Skin of body (tissue), 2 donors: ENCODE measurements around the gene PROSER3. TPM values are rescaled to one million over a fixed set of nuclear protein-coding genes. Genes with fewer than 3 reads are reported as not detected.
"Not testable (repeated sequence)": the region's sequence is repeated elsewhere in the genome, so short reads cannot be mapped to it uniquely, and the experiment has no call there.

Source experiments
- DNase-seq: peaks from one replicate; lab custom pipeline; 2025; lab: John Stamatoyannopoulos, UW
- total RNA-seq: library from RNA; depleted of rRNA; stranded (reverse); fragments of >200 nt; gene quantifications from one replicate; pipeline ENCODE4 v1.2.3, GENCODE V29; 2014

Gene PROSER3
- total RNA-seq, 1 donor from 2014 or later: 4.5 TPM

DNA sequence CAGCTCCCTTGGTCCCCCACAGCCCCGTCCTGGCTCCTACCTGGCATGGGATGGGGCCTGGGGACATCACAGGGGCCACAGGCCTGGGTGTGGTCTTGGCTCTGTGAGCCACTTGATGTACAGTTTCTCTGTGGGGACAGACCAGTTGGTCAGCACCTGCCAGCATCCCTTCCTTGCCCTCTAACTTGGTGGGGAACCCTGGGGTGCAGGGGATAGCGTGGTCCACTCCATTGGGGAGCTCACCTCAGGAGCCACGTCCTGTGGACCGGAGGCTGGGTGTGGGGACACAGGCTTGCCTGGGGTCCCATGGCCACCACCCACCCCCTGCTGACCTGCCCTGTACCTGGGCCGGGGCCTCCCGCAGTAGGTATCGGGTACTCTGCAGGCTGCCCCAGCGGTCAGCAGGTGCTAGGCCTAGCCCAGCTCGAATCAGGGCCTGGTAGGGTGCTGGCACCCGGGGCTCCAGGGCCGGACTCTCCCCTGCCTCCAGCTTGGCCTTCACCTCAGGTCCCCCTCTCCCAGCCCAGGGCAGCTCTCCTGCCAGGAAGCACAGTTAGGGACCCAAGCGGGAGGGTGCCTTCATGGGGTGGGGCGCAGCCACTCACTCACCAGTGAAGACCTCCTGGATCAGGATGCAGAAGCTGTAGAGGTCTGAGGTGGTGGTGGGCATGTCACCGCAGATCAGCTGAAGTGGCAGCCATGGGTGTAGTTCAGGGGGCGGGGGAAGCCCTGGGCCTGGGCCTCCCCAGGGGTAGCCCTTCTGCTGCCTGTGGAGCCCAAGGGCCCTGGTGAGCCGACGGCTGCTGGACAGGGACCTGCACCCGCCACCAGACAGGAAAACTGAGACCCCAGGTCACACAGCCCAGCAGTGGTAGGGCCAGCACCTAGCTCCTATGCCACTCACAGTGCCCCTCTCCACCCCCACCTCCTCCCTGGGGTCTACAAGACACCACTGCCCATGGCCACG is 32.3 kb downstream of the PROSER3 start:
- DNase-seq: no peak

DNA sequence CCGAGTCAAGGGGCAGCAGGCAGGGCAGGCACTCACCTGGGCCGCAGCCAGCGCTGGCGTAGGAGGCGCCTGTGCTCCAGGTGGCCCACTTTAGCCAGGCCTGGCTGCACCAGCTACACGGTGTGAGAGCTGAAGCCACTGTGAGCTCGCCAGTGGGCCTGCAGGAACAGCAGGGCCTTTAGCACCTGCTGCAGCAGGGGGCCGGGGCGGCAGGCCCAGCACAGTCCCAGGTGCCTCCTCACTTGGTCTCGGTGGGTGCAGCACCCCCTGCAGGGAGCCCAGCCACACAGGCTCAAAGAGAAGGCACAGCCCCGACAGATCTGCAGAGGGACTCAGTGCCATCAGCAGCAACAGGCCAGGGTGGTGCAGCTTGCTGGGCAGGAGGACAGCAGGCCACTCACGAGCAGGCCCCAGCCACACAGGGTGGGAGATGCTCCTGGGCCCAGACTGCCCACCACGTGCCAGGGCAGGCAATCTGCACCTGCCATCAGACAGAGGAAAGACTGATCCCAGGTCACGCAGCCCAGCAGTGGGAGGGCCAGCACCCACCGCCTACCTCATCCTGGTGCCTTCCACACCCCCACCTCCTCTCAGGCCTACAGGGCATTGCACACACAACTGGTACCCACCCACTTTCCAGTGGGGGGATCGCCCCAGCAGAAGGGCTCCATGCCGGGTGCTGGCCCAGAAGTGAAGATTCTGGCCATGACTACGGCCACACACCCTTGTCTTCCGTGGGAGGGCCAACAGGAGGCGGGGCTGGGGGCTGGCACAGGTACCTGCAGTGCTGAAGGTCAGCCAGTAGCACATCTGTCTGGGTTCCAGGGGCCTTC is 33.2 kb downstream of the PROSER3 start:
- DNase-seq: no peak

GRCh38 chr19:35791814-35792279 is 33.9 kb downstream of the PROSER3 start:
- DNase-seq: no peak

DNA sequence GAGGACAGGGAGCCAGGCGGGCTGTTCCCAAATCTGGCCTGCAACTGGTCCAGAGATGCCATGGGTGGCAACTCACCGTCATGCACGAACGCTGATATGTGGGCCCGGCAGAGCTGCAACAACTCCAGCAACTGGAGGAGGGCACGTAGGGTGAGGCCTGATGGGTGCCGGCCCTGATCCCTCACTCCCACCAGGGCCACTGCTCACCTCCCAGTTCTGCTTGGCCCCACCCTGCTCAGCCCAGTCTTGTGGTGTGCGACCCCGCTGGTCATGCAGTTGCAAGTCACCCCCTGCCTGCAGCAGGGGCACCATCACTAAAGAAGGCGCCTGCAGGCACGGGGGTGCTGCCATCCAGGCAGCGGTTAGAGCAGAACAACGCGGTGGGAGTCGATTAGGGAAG is 34.3 kb downstream of the PROSER3 start:
- DNase-seq: no peak

GRCh38 chr19:35792888-35793287 is 34.9 kb downstream of the PROSER3 start:
- no peak for DNase-seq

DNA sequence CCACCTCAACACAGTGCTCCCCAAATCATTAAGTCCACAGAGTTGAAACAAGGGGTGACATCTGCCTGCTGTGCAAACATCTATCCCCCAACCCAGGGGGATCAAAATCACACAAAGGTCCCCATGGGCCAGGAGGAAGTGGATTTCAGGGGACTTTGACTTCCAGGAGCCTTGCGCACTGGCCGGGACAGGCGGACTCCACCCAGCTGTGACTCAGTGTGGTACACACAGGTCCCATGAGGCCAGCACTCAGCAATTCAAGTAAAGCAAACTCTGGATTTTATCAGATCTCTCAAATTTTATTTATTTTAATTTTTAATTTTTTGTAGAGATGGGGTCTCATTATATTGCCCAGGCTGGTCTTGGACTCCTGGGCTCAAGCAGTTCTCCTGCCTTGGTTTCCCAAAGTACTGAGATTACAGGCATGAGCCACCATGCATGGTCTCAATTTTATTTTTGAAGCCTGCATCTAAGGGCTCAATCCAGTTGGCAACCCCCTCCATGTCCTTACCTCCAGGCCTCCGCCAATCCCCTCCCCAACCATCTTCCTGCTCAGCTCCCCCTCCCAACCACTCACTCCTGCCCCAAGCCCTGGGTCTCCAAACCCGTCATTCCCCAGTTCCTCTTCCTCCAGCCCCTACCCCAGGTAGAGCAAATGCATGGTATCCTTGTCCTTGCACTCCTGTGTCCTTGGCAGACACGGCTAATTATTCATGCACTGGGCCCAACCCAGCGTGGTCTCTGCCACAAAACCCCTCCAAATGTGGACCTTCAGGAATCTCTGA is 35.6 kb downstream of the PROSER3 start:
- no peak for DNase-seq

- not testable (repeated sequence) for DNase-seq
Observed at GRCh38 chr19:35795564-35795963, 37.6 kb downstream of the PROSER3 start.

DNA sequence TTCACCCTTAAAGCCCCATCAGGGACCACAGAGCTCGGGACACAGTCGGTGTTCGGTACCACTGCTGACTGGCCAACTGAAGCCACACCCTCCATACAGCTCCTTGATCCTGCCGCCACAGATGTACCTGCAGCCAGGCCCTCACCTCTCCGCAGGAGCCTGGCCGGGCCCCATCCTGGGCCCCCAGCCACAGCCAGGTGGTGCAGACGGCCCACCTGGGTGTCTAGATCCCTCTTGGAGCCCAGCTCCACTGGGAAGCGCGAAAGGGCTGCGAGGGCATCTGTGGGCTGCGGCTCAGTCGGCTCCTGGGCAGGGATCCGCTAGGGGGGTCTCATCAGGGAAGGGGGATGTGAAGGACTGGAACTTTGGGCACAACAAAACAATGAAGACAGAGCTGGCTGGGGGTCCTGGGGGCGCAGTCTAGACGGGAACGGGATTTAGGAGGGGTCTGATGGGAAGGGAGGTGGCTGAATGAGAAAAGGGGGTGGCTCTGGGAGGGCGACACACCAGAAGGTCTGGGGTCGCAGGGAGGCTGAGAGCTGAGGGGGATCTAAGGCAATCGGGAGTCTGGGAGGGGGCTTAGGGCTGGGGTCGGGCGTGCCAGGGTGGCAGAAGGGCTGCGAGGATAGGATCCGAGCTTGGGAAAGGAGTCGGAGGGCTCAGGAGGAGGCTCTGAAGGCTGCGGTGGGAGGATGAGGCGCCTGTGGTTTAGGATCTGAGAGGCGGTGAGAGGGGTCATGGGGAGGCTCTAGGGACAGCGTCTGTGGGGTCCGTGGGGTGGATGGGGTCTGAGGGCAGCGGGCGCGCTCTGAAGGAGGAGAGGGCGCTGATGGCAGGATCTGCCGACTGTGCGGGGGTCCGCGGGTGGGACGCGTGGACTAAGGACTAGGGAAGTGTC is 38.9 kb downstream of the PROSER3 start:
- no peak for DNase-seq

DNA sequence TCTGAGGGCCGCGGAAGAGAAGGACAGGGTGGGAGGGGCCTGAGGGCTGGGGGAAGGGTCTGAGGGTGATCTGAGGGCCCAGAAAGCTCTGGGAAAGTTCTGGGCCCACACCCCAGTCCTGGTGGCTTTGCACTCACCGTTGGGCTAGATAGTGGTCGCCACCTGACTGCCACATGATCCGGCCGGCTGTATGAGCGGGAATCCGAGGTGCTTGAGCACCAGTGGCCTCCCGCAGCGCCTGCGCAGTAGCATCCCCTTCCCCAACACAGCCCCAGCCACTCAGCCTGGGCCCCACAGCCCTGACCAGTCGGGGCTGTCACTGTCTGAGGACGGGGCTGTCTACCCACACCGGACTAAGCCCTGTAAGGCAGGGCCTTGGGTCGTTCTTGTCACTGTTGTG is 39.7 kb downstream of the PROSER3 start:
- DNase-seq: no peak

GRCh38 chr19:35801828-35802227 is 43.9 kb downstream of the PROSER3 start:
- DNase-seq: no peak

GRCh38 chr19:35805526-35806102 is 47.6 kb downstream of the PROSER3 start:
- no peak for DNase-seq

DNA sequence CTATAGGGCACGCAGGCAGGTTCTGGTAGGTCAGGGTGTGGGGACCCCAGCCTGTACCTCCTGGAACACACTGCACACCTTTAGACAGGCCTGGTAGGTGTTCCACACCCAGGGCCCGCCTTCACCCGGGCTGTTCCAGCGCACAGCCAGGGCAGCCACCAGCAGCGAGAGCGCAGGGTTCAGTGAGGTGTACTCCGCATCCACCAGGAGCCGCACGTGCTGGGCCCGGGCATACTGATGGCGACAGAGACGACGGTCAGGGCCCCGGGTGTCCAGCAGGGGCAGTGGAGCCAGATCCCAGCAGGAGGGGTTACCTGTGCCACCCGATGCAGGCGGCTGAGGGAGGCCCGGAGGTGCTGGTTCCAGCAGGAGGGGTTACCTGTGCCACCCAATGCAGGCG is 48.6 kb downstream of the PROSER3 start:
- DNase-seq: no peak

GRCh38 chr19:35807633-35808032 is 49.7 kb downstream of the PROSER3 start:
- no peak for DNase-seq

- DNase-seq: no peak
Observed at GRCh38 chr19:35811317-35812219, 53.6 kb downstream of the PROSER3 start.

DNA sequence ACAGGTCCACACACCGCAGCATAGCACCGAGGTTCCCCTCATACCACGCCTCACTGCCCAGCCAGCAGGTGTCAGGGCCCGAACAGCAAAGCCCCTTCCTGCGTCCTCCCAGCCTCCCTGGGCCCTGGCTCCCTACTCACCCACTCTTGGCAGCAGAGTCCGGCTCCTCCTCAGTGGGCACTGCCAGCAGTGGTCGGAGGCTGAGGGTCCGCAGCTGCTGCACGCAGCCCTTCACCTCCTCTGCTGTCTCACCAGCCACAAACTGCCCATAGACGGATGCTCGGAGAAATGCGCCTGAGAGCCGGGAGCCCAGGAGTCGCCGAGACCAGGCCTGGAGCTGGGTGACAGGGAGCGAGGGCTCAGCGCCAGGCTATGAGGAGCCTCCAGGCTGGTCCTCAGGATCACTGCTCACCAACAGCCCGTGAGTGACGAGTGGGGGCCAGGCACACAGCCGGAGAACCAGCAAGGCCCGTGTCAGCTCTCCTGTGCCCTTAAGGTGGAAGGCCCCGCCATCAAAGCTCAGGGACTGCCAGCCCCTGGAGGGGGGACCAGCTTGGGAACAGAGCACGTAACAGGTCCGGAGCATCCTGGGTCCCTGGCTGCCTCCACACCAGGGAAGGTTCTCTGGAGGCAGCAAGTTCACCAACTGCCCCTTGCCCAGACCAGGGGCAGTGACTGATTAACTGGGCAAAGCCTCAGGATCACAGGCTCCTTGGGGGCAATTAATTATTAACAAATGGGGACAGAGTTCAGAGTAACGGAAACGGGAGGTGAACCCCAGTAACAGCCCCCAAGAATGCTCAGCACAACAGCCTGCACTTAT is 54.5 kb downstream of the PROSER3 start, which contains the start of gene PRODH2:
Gene PRODH2 (minus strand): TSS at position 626 of the 823 bp plus-strand sequence. CDS start 40 bp downstream, at position 586.
- DNase-seq: no peak

DNA sequence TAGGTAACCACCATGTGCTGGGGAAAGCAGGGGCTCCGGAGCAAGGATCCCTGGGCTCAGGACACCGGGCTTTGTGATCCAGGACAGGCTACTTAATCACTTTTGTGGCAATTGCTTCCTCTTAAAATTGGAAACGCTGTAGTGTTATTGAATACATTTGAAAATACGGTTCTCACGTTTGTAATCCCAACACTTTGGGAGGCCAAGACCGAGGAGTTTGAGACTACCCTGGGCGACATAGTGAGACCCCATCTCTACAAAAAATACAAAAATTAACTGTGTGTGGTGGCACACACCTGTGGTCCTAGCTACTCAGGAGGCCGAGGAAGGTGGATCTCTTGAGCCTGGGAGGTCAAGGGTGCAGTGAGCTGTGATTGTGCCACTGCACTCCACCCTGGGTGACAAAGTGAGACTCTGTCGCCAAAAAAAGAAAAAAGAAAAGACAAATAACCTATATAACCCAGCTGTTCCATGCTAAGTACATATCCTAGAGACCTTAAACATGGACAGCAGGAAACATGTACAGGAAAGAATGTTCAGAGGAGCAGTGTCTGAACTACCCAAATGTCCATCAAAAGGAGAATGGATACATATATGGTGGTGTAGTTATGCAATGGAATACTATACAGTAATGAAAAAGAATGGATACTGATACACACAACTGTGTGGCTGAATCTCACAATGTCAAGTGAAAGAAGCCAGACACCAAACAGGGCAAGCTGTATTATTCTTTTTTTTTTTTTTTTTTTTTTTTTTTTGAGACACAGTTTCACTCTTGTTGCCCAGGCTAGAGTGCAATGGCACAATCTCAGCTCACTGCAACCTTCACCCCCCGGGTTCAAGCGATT is 55.3 kb downstream of the PROSER3 start:
- no peak for DNase-seq

GRCh38 chr19:35816262-35816661 is 58.3 kb downstream of the PROSER3 start:
- no peak for DNase-seq
